HL-60/S4 treated with retinoic acid at 250 ng/mL for 4 days and 3 days (cell line): ENCODE results near the gene ABCB9.
"Not testable (repeated sequence)": the region's sequence is repeated elsewhere in the genome, so short reads cannot be mapped to it uniquely, and the experiment has no call there.

Experiments
- in situ Hi-C: fragments of 300-500 bp; cut with MboI; formaldehyde crosslinking; loops from 2 replicates; pipeline ENCODE4 v1.7.0; 2022; ENCODE audit warnings: low sequenced_read_pairs

Gene ABCB9

GRCh38 chr12:122944605-122945592 lies 21.4 kb downstream of the ABCB9 start:
- in situ Hi-C loops, result no loop called here

DNA sequence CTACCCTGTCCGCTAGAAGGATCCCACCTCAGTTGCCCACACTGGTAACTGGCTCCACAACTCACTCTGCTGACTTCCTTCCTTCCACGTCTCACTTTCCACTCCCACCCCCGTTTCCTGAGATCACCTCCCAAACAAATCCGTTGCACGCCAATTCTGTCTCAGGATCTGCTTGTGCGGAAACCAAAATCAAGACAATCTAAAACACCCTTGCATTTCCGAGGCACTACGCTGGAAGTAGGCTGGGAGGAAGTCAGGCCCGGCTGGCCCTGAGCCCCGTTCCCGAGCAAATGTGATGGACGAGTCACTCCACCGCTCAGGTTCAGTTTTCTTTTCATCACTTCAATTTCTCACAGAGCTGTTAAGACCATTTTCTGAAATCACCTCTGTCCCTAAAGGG lies 23.1 kb downstream of the ABCB9 start:
- in situ Hi-C loops, result no loop called here

- in situ Hi-C loops, result no loop called here
Observed at GRCh38 chr12:122942637-122943036, 23.6 kb downstream of the ABCB9 start.

DNA sequence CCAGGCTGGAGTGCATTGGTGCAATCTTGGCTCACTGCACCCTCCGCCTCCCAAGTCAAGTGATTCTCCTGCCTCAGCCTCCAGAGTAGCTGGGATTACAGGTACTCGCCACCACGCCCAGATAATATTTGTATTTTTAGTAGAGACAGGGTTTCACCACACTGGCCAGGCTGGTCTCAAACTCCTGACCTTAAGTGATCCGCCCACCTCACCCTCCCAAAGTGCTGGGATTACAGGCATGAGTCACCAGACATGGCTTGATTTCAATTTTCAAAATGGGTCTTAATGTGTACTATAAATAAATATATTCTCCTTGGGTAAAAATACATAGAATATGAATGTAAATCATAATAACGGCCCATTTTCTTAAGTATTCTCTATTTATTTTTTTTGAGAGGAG lies 24.9 kb downstream of the ABCB9 start:
- in situ Hi-C loops, result not testable (repeated sequence)

- in situ Hi-C loops, result no loop called here
Observed at GRCh38 chr12:122939125-122939524, 27.1 kb downstream of the ABCB9 start.

DNA sequence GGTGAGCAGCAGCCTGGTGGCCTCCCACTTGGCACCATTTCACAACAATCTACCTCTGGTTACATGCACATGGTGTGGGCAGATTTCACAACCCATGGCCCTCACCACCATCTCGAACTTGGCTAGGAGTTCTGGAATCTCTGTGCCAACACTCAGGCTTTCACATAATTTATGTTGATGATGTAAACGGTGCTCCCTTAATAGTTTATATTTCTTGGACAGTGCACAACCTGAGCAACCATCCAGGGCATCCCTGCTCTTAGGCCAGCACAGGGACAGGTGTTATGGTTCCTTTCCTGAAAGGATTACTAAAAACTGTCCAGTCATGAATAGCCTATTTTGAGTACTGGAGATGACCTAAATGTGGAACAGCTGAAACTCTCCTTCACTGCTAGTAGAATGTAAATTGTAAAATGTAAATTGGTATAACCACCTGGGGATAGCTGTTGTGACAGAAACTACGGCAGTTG lies 28.6 kb downstream of the ABCB9 start:
- in situ Hi-C loops, result no loop called here

DNA sequence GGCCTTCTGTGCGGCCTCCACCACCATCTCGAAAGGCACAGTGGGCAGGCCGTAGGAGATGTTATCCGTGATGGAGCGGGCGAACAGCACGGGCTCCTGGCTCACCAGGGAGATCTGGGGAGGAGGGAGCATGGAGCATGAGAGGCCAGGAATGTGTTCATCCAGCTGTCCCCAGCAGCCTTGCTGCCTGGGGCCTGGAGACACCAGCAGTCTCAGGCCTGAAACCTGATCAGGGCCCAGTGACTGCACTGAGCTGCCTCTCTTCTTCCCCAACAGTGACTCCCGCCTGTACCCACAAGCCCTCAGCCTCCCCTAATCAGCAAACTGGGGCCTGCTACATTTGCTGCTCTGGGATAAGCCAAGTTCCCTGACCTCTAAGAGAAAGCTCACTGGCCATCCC lies 30.9 kb downstream of the ABCB9 start:
- in situ Hi-C loops, result no loop called here

DNA sequence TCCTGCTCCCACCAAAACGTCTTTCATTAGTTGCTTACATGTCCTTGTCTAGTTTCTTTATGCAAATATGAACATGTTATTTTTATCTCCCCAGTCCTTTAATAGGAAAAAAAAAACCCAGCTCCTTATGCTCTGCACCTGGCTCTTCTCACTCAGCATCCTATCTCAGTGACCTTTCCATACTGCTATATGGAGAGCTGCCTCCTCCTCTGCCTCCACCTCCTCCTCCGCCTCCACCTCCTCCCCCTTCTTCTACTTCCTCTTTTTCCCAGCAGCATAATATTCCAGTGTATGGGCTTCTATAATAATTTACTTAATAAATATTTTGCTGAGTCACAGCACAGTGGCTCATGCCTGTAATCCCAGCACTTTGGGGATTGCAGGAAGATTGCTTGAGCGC lies 31.5 kb downstream of the ABCB9 start:
- in situ Hi-C loops, result no loop called here

DNA sequence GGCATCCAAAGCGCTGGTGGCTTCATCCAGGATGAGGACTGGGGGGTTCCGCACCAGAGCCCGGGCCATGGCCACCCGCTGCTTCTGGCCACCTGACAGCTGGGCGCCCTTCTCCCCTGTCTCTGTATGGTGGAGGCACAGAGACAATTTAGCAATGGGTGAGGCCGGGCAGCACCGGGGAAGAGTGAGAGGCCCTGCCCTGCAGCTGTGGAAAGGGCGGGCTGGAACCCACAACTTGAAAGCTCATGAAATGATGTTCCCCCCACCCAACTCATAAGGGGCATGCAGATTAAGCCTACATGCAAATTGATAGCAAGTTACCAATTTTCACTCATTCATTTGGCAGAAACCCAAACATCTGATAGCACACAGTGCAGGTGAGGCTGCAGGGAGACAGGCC lies 34.1 kb downstream of the ABCB9 start:
- in situ Hi-C loops, result no loop called here

- in situ Hi-C loops, result no loop called here
Observed at GRCh38 chr12:122929812-122930211, 36.5 kb downstream of the ABCB9 start.

- in situ Hi-C loops, result no loop called here
Observed at GRCh38 chr12:122929148-122929538, 37.1 kb downstream of the ABCB9 start.

GRCh38 chr12:122928404-122929147 lies 37.7 kb downstream of the ABCB9 start:
- in situ Hi-C loops, result no loop called here

DNA sequence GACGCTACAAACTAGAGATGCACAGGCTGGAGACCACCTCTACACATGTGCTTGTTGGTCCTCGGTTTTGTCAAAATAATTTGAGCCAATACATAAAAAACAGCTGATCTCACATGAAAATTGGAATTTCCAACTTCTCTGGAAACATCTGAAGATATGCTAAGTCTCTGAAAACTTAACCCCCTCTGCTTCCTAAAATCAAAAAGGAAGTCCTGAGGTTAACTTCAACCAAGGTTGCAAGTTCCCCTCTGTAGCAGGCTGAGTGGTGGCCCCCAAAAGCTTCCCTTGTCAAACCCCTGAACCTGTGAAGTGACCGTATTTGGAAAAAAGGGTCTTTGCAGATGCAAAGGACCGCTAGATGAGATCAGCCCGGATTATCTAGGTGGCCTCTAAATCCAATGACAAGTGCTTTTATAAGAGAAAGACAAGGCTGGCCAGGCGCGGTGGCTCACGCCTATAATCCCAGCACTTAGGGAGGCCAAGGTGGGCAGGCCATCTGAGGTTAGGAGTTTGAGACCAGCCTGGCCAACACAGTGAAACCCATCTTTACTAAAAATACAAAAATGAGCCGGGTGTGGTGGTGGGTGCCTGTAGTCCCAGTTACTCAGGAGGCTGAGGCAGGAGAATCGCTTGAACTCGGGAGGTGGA lies 38.4 kb downstream of the ABCB9 start:
- in situ Hi-C loops, result no loop called here

GRCh38 chr12:122921917-122922316 lies 44.3 kb downstream of the ABCB9 start:
- in situ Hi-C loops, result no loop called here

- in situ Hi-C loops, result no loop called here
Observed at GRCh38 chr12:122920687-122921086, 45.6 kb downstream of the ABCB9 start.

DNA sequence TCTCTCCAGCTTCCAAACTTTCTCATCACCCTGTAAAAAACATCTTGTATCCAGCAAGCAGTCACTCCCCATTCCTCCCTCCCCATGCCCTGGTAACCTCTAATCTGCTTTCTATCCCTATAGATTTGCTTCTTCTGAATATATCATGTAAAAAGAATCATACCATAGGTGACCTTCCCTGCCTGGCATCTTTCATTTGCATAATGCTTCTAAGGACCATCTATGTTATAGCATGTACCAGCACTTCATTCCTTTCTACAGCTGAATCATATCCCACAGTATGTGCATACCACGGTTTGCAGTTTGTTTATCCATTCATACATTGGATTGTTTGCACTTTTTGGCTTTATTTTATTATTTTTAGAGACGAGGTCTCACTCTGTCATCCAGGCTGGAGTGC lies 47.4 kb downstream of the ABCB9 start:
- in situ Hi-C loops, result no loop called here

- in situ Hi-C loops, result no loop called here
Observed at GRCh38 chr12:122917507-122918121, 48.6 kb downstream of the ABCB9 start.

DNA sequence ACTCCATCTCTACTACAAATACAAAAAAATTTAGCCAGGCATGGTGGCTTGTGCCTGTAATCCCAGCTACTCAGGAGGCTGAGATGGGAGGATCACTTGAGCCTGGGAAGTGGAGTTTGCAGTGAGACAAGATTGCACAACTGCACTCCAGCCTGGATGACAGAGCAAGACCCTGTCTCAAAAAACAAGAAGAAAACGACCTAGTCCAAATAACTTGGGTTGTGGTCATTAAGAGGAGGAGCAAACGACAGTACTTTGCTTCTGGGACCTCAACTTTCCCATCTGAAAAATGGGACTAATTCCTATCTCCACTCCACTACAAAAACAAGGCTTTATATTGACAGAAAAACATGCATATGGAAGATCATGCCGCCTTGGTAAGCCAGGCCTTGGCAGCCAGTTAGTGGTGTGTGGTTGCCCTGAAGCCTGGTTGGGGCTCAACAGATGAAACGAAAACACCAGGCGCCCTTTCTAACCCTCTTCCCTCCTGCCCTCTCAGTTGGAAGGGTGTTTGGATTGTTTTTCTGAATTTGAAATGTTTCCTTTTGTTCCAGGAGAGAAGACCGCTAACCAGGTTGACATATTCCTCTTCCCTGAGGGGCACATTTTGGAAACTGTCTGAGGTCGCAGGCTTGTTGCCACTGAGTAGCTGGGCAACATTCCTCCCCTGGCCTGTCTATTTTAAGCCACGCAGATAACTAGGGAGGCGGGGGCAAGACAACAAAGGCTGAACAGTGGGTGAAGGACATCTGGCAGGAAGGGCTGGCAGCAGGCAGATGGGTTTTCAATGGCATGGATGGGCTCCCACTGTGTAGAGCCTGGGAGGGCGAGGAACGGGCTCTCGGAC lies 56.6 kb downstream of the ABCB9 start:
- in situ Hi-C loops, result no loop called here

- in situ Hi-C loops, result no loop called here
Observed at GRCh38 chr12:122908915-122909314, 57.3 kb downstream of the ABCB9 start.

- in situ Hi-C loops, result not testable (repeated sequence)
Observed at GRCh38 chr12:122905258-122905657, 61.0 kb downstream of the ABCB9 start.
